ENCODE measurements around the gene IST1.

The IST1 gene

GRCh38 chr16:71965223-71965622 is 69.9 kb downstream of the IST1 start:
- DNase-seq (ENCODE audit: low spot score), result no peak

GRCh38 chr16:71966932-71967331 is 71.6 kb downstream of the IST1 start:
- DNase-seq (ENCODE audit: low spot score), result no peak

GRCh38 chr16:71969353-71969752 is 74.0 kb downstream of the IST1 start:
- DNase-seq (ENCODE audit: low spot score), result no peak

- DNase-seq (ENCODE audit: low spot score), result no peak
Observed at GRCh38 chr16:71971571-71971970, 76.2 kb downstream of the IST1 start.

- no peak for DNase-seq (ENCODE audit: low spot score)
Observed at GRCh38 chr16:71972356-71972755, 77.0 kb downstream of the IST1 start.

GRCh38 chr16:71973001-71973400 is 77.7 kb downstream of the IST1 start:
- no peak for DNase-seq (ENCODE audit: low spot score)

- DNase-seq (ENCODE audit: low spot score), result no peak
Observed at GRCh38 chr16:71974068-71974818, 78.9 kb downstream of the IST1 start.
